HL-60 (cell line): Measurements from ENCODE around the gene TIMM17B.
"Not testable (repeated sequence)": the region's sequence is repeated elsewhere in the genome, so short reads cannot be mapped to it uniquely, and the experiment has no call there.

ENCODE experiments used
- DNase-seq, 2 experiments: peaks; one replicate each; pipeline ENCODE4 v3.0.0-alpha.2; 2010 to 2020; ENCODE audit warnings: low read depth in 1 of 2, low spot score in 1 of 2
- H3K27ac ChIP-seq: fragments of 250-450 bp; sonication (Bioruptor Pico); replicated peaks from 2 replicates; pipeline ENCODE4 v1.5.1; 2020; ENCODE audit warnings: mild to moderate bottlenecking, moderate library complexity
- H3K27me3 ChIP-seq: fragments of 250-450 bp; sonication (Bioruptor Pico); 2 replicates; pipeline ENCODE4 v1.5.1; 2021; ENCODE audit warnings: mild to moderate bottlenecking, moderate library complexity; ENCODE audit not compliant: insufficient read depth, poor library complexity, severe bottlenecking
- H3K4me3 ChIP-seq: replicated peaks from 2 replicates; pipeline ENCODE4 v1.5.1; 2011; ENCODE audit warnings: mild to moderate bottlenecking, control low read depth, low read length; ENCODE audit not compliant: insufficient read depth
- GABPA ChIP-seq: IDR thresholded peaks from 2 replicates; pipeline ENCODE4 v1.6.1; 2012; ENCODE audit warnings: low read depth
- POLR2AphosphoS5 ChIP-seq: IDR thresholded peaks from 2 replicates; pipeline ENCODE4 v1.6.1; 2012; ENCODE audit warnings: low read depth
- SPI1 ChIP-seq: IDR thresholded peaks from 2 replicates; pipeline ENCODE4 v1.6.1; 2012; ENCODE audit warnings: low read depth, mild to moderate bottlenecking, borderline replicate concordance
- TF ChIP-seq, protein P1 (sequence below): IDR thresholded peaks from one replicate; pipeline ENCODE4 v1.5.1; 2011; ENCODE audit warnings: low read length, control low read depth, inconsistent platforms; ENCODE audit not compliant: insufficient read depth
- TF ChIP-seq, protein P2 (sequence below): IDR thresholded peaks from 2 replicates; pipeline ENCODE4 v1.6.1; 2012; ENCODE audit warnings: low read depth; ENCODE audit not compliant: insufficient replicate concordance

The TIMM17B gene

GRCh38 chrX:48864210-48864609 is 33.4 kb downstream of the TIMM17B start:
- H3K4me3 ChIP-seq = no peak overlapping the region
- TF ChIP-seq GABPA = no peak
- TF ChIP-seq SPI1 = no peak
- TF ChIP-seq, protein P1, sequence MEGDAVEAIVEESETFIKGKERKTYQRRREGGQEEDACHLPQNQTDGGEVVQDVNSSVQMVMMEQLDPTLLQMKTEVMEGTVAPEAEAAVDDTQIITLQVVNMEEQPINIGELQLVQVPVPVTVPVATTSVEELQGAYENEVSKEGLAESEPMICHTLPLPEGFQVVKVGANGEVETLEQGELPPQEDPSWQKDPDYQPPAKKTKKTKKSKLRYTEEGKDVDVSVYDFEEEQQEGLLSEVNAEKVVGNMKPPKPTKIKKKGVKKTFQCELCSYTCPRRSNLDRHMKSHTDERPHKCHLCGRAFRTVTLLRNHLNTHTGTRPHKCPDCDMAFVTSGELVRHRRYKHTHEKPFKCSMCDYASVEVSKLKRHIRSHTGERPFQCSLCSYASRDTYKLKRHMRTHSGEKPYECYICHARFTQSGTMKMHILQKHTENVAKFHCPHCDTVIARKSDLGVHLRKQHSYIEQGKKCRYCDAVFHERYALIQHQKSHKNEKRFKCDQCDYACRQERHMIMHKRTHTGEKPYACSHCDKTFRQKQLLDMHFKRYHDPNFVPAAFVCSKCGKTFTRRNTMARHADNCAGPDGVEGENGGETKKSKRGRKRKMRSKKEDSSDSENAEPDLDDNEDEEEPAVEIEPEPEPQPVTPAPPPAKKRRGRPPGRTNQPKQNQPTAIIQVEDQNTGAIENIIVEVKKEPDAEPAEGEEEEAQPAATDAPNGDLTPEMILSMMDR = no peak
- TF ChIP-seq, protein P2, sequence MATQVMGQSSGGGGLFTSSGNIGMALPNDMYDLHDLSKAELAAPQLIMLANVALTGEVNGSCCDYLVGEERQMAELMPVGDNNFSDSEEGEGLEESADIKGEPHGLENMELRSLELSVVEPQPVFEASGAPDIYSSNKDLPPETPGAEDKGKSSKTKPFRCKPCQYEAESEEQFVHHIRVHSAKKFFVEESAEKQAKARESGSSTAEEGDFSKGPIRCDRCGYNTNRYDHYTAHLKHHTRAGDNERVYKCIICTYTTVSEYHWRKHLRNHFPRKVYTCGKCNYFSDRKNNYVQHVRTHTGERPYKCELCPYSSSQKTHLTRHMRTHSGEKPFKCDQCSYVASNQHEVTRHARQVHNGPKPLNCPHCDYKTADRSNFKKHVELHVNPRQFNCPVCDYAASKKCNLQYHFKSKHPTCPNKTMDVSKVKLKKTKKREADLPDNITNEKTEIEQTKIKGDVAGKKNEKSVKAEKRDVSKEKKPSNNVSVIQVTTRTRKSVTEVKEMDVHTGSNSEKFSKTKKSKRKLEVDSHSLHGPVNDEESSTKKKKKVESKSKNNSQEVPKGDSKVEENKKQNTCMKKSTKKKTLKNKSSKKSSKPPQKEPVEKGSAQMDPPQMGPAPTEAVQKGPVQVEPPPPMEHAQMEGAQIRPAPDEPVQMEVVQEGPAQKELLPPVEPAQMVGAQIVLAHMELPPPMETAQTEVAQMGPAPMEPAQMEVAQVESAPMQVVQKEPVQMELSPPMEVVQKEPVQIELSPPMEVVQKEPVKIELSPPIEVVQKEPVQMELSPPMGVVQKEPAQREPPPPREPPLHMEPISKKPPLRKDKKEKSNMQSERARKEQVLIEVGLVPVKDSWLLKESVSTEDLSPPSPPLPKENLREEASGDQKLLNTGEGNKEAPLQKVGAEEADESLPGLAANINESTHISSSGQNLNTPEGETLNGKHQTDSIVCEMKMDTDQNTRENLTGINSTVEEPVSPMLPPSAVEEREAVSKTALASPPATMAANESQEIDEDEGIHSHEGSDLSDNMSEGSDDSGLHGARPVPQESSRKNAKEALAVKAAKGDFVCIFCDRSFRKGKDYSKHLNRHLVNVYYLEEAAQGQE = no peak
- no peak for TF ChIP-seq POLR2AphosphoS5
- no peaks in the 10 kb centered on the region for H3K27me3 ChIP-seq
- no peak for DNase-seq
- no peak overlapping the region for H3K27ac ChIP-seq

DNA sequence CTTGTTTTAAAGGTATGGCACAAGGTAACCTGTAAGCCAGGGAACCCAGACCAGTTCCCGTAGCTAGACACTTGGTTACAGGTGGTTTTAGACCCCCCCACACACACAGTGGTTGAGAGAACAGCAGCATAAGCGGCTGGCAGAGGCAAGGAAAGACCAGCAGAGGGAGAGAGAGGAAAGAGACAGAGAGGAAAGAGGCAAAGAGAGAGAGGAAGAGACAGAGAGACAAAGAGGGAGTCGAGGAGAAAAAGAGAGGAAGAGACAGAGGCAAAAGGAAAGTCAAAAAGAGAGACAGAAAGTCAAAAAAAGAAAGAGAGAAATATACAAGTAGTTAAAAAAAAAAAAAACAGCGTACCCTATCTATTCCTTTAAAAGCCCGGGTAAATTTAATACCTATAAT is 42.7 kb downstream of the TIMM17B start:
- H3K4me3 ChIP-seq = no peak overlapping the region
- peak in 1 of 2 experiments; percentile 13 for DNase-seq
- H3K27ac ChIP-seq = no peak overlapping the region
- TF ChIP-seq GABPA (no peak), SPI1 (no peak), POLR2AphosphoS5 (no peak)
- TF ChIP-seq, protein P1 = no peak
- TF ChIP-seq, protein P2 = no peak
- no peaks in the 10 kb centered on the region for H3K27me3 ChIP-seq

DNA sequence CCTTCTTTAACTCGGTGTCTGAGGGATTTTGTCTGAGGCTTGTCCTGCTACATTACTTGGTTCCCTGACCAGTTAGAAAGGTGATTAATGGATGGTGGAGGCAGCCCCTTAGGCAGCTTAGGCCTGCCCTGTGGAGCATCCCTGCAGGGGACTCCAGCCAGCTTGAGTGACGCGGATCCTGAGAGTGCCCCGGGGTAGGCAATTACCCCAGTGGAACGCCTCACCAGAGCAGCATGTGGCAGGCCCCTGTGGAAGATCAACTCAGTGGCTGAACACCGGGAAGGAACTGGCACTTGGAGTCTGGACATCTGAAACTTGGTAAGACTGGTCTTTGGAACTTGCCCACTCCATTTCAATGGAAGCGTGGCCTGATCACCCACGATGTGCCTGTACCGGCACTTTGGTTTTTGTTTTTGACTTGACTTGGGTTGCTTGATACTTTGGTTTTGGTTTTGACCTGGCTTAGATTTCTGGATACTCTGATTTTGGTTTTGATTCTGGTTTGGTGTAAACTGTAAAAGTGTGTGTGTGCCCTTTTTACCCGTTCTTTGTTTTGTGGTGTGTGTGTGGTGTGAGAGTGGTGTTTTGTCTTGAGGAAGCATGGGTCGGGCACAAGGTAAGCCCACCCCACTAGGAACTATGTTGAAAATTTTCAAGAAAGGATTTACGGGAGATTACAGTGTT is 43.3 kb downstream of the TIMM17B start:
- not testable (repeated sequence) for H3K27me3 ChIP-seq, H3K27ac ChIP-seq, H3K4me3 ChIP-seq, DNase-seq

DNA sequence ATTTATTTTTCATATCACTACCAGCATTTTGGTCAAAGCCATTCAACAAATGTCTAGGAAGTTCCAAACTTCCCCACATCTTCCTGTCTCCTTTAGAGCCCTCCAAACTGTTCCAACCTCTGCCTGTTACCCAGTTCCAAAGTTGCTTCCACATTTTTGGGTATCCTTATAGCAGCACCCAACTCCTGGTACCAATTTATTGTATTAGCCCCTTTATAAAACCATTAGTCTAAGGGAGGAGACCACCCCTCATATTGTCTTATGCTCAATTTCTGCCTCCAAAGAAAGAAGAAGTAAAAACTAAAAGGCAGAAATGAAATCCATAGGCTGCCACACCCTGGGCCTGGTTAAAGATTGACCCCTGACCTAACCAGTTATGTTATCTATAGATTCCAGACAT is 44.1 kb downstream of the TIMM17B start:
- H3K27me3 ChIP-seq, H3K4me3 ChIP-seq, DNase-seq, H3K27ac ChIP-seq: not testable (repeated sequence)

- TF ChIP-seq GABPA (no peak), SPI1 (no peak), POLR2AphosphoS5 (no peak)
- TF ChIP-seq, protein P1 = no peak
- no peak overlapping the region for H3K4me3 ChIP-seq
- no peak for DNase-seq
- no peak overlapping the region for H3K27ac ChIP-seq
- H3K27me3 ChIP-seq = no peaks in the 10 kb centered on the region
These were observed 44.7 kb downstream of the TIMM17B start for GRCh38 chrX:48852857-48853256.
